Loucy (cell line): ENCODE measurements around the gene STRBP.

Source experiments
- H2AFZ ChIP-seq: fragments of 200-600 bp; sonication (generic); 2 replicates; pipeline ENCODE4 v1.6.0; 2016; ENCODE audit warnings: antibody characterized with exemption, mild to moderate bottlenecking, low read length, moderate library complexity
- H3F3A ChIP-seq: fragments of 200-600 bp; 2 replicates; pipeline ENCODE4 v1.6.0; 2016; ENCODE audit warnings: antibody characterized with exemption, low read depth, mild to moderate bottlenecking
- H3K27me3 ChIP-seq: fragments of 200-600 bp; sonication (generic); 2 replicates; pipeline ENCODE4 v1.6.1; 2014; ENCODE audit warnings: low read length, mild to moderate bottlenecking; ENCODE audit not compliant: insufficient read depth, poor library complexity, severe bottlenecking
- H3K36me3 ChIP-seq: fragments of 200-600 bp; sonication (generic); 2 replicates; pipeline ENCODE4 v1.6.1; 2016; ENCODE audit warnings: low read length; ENCODE audit not compliant: insufficient read depth
- H3K4me1 ChIP-seq: fragments of 200-600 bp; sonication (generic); 2 replicates; pipeline ENCODE4 v1.5.1; 2014; ENCODE audit warnings: low read length, mild to moderate bottlenecking; ENCODE audit not compliant: insufficient read depth, poor library complexity, severe bottlenecking
- H3K4me2 ChIP-seq: fragments of 200-600 bp; sonication (generic); 2 replicates; pipeline ENCODE4 v1.6.0; 2014; ENCODE audit warnings: antibody characterized with exemption, low read length, low read depth, mild to moderate bottlenecking; ENCODE audit not compliant: poor library complexity, severe bottlenecking
- H3K4me3 ChIP-seq: fragments of 200-600 bp; sonication (generic); 2 replicates; pipeline ENCODE4 v1.5.1; 2014; ENCODE audit warnings: low read length, mild to moderate bottlenecking, mixed read lengths; ENCODE audit not compliant: poor library complexity, severe bottlenecking
- H3K79me2 ChIP-seq: fragments of 200-600 bp; sonication (generic); 2 replicates; pipeline ENCODE4 v1.6.1; 2014; ENCODE audit warnings: low read length; ENCODE audit not compliant: insufficient read depth
- H3K9ac ChIP-seq: fragments of 200-600 bp; sonication (generic); 2 replicates; pipeline ENCODE4 v1.6.0; 2014; ENCODE audit warnings: mild to moderate bottlenecking, low read depth, low read length, moderate library complexity; ENCODE audit not compliant: poor library complexity, severe bottlenecking
- H3K9me2 ChIP-seq: fragments of 200-600 bp; sonication (generic); replicated peaks from 2 replicates; pipeline ENCODE4 v1.6.1; 2016; ENCODE audit warnings: low read depth, low read length, mixed read lengths
- H3K9me3 ChIP-seq: fragments of 200-600 bp; sonication (generic); 2 replicates; pipeline ENCODE4 v1.6.1; 2014; ENCODE audit warnings: mild to moderate bottlenecking, antibody characterized with exemption, low read length, low read depth; ENCODE audit not compliant: insufficient read depth
- H4K20me1 ChIP-seq: fragments of 200-600 bp; sonication (generic); 2 replicates; pipeline ENCODE4 v1.6.0; 2014; ENCODE audit warnings: antibody characterized with exemption, low read length, mild to moderate bottlenecking; ENCODE audit not compliant: insufficient read depth, poor library complexity, severe bottlenecking
- EZH2phosphoT487 ChIP-seq: fragments of 200-600 bp; IDR thresholded peaks from 2 replicates; pipeline ENCODE4 v1.6.1; 2018; ENCODE audit warnings: antibody characterized with exemption, mild to moderate bottlenecking, moderate library complexity, borderline replicate concordance
- TF ChIP-seq, protein P1 (sequence below): fragments of 200-600 bp; sonication (generic); conservative IDR thresholded peaks from 2 replicates; pipeline ENCODE4 v1.5.1; 2014; ENCODE audit warnings: mild to moderate bottlenecking, antibody characterized with exemption, low read length

Gene STRBP

DNA sequence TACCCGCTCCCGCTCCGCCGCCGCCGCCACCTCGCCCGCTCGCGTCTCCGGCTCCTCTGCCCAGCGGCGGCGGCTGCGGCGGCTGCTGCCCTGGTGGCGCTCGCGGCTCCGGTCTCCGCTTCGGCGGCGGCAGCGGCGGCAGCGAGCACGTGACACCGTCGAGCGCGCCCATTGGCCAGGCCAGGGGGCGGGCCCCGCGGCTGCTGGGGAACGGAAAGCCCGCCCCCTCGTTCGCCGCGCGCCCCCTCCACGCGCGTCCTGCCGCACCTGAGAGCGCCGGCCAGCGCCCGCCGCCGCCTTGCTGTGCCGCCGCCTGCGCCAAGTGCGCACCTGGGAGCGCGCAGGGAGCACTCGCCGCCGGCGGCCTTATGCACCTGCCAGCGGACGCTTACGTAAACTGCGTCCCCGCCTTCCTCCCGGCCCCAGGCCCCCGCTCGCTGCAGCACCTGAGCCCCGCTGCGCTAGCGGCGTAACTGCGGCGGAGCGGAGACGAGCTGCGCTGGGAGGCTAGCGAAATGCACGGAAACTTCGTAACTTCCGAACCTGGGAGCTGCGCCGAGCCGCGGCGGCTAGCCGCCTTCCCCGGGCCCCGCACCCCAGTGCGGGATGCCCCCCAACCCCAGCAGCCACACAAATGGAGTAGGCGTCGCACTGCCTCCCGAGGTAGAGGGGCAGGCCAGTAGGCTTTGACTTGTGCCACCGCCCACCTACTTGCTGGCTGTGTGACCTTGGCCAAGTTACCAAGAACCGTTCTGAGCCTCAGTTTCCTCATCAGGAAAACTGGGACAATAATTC lies at the start of gene STRBP:
Gene STRBP (minus strand): TSS at position 122 of the 795 bp plus-strand sequence. CDS start 84,452 bp downstream, outside the sequence.
- Histone ChIP-seq H3K79me2 (peaks cover 44% of the 10 kb centered on the region), H3K9ac (peak within 1 kb of the TSS; percentile 96), H3F3A (no peaks in the 10 kb centered on the region), H3K4me1 (peaks cover 50% of the 10 kb centered on the region), H3K9me3 (no peaks in the 10 kb centered on the region), H4K20me1 (peaks cover 33% of the 10 kb centered on the region), H3K36me3 (no peaks in the 10 kb centered on the region), H3K27me3 (no peaks in the 10 kb centered on the region), H2AFZ (peak within 1 kb of the TSS; percentile 100), H3K9me2 (no peaks in the 10 kb centered on the region), H3K4me3 (peak within 1 kb of the TSS; percentile 85), H3K4me2 (peak within 1 kb of the TSS; percentile 96)
- no peak for TF ChIP-seq EZH2phosphoT487
- TF ChIP-seq, protein P1, sequence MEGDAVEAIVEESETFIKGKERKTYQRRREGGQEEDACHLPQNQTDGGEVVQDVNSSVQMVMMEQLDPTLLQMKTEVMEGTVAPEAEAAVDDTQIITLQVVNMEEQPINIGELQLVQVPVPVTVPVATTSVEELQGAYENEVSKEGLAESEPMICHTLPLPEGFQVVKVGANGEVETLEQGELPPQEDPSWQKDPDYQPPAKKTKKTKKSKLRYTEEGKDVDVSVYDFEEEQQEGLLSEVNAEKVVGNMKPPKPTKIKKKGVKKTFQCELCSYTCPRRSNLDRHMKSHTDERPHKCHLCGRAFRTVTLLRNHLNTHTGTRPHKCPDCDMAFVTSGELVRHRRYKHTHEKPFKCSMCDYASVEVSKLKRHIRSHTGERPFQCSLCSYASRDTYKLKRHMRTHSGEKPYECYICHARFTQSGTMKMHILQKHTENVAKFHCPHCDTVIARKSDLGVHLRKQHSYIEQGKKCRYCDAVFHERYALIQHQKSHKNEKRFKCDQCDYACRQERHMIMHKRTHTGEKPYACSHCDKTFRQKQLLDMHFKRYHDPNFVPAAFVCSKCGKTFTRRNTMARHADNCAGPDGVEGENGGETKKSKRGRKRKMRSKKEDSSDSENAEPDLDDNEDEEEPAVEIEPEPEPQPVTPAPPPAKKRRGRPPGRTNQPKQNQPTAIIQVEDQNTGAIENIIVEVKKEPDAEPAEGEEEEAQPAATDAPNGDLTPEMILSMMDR: no peak

DNA sequence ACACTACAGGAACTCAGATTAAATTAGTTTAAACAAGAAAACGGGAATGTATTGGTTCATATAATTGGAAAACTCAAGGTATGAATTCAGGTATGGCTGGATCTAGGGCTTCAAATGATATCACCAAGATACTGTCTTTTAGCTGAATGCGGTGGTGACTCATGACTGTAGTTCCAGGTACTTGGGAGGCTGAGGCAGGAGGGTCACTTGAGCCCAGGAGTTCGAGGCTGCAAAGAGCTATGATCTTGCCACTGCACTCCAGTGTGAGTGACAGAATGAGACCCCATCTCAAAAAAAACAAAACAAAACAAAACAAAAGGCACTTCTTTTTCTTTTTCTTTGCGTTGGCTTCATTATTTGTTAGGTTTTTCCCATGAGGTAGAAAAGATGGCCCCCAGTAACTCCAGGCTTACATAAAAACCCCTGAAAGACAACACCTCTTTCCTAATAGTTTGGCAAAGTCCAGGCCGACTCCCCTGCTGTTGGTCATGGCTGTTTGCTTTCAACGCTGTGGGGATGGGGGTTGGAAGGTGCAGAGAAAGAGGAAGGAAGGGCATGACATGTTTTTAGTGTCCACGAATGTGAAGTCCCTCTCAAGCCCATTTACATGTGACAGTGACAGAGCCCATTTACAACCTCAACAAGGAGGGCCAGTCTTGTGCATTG lies 47.8 kb upstream of the STRBP start:
- Histone ChIP-seq H3K4me3 (no peak overlapping the region), H3K36me3 (no peaks in the 10 kb centered on the region), H3K4me2 (no peak overlapping the region), H3K4me1 (no peaks in the 10 kb centered on the region), H3K27me3 (no peaks in the 10 kb centered on the region), H3K9me2 (no peaks in the 10 kb centered on the region), H4K20me1 (no peaks in the 10 kb centered on the region), H3F3A (no peaks in the 10 kb centered on the region), H3K9me3 (no peaks in the 10 kb centered on the region), H3K9ac (no peak overlapping the region), H2AFZ (no peak overlapping the region), H3K79me2 (no peaks in the 10 kb centered on the region)
- TF ChIP-seq, protein P1: no peak
- TF ChIP-seq EZH2phosphoT487: no peak

DNA sequence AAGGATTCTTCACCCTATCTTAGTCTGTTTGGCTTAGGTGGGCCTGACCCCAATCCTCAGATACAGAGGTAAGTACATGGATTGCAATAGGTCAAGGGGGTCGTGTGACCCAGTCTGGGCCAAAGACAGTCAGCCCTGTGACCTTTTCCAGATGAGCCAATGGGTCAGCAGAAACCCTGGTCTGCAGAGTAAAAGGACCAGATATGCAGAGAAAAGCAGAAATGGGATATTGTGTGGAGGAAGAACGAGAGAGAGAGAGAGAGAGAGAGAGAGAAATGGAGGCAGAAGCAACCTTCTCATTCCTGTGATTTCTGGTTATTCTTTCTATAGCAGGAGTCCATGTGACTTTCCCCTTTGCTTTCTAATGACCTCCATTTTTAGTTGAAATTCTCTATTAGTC lies 47.2 kb upstream of the STRBP start:
- Histone ChIP-seq H3K4me2 (no peak overlapping the region), H3K27me3 (no peaks in the 10 kb centered on the region), H4K20me1 (no peaks in the 10 kb centered on the region), H3K4me1 (no peaks in the 10 kb centered on the region), H3K9ac (no peak overlapping the region), H3K36me3 (no peaks in the 10 kb centered on the region), H3K79me2 (no peaks in the 10 kb centered on the region), H3K9me2 (no peaks in the 10 kb centered on the region), H3K9me3 (no peaks in the 10 kb centered on the region), H3K4me3 (no peak overlapping the region), H2AFZ (no peak overlapping the region), H3F3A (no peaks in the 10 kb centered on the region)
- TF ChIP-seq, protein P1: no peak
- no peak for TF ChIP-seq EZH2phosphoT487
